DND-41 (cell line): ENCODE measurements around the gene MLIP.

Experiments
- EZH2 ChIP-seq: IDR thresholded peaks from 3 replicates; pipeline ENCODE4 v1.6.1; 2012; ENCODE audit warnings: borderline replicate concordance, low read depth, mild to moderate bottlenecking, moderate library complexity, low read length, inconsistent platforms; ENCODE audit not compliant: severe bottlenecking
- TF ChIP-seq, protein P1 (sequence below): IDR thresholded peaks from 2 replicates; pipeline ENCODE4 v1.5.1; 2012; ENCODE audit warnings: borderline replicate concordance, low read length, moderate library complexity, mild to moderate bottlenecking; ENCODE audit not compliant: poor library complexity, severe bottlenecking; ENCODE audit errors: extremely low read depth

DNA sequence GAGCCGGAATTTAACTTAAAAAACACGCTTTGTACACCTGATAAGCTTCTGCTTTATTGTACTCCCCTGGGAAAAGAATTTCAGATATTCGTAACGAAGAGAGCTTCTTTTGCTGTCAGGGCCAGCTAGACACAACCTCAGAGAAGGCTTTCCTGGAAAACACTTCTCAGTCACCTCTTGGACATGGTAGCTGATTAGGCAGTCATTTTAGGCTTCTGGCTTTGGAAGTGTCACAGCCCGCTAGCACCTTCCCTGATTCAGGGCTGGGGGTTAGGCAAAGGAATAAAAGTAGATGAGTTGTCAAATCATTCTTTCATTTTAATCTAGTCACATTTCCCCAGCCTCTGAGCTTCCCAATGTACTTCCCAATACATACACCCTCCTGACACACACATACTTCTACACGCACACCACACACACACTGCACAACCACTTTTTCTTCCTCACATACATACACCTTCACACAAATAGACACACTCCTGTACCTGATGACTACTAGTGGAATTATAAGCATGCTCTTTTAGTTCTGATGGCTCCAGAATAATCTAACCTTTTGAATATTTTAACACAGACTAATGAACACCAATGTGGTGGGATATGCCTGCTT is 162.1 kb downstream of the MLIP start:
- TF ChIP-seq, protein P1, sequence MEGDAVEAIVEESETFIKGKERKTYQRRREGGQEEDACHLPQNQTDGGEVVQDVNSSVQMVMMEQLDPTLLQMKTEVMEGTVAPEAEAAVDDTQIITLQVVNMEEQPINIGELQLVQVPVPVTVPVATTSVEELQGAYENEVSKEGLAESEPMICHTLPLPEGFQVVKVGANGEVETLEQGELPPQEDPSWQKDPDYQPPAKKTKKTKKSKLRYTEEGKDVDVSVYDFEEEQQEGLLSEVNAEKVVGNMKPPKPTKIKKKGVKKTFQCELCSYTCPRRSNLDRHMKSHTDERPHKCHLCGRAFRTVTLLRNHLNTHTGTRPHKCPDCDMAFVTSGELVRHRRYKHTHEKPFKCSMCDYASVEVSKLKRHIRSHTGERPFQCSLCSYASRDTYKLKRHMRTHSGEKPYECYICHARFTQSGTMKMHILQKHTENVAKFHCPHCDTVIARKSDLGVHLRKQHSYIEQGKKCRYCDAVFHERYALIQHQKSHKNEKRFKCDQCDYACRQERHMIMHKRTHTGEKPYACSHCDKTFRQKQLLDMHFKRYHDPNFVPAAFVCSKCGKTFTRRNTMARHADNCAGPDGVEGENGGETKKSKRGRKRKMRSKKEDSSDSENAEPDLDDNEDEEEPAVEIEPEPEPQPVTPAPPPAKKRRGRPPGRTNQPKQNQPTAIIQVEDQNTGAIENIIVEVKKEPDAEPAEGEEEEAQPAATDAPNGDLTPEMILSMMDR, result no peak
- TF ChIP-seq EZH2, result no peak
